SK-N-SH treated with all-trans-retinoic acid at 6 μM for 48 hours (cell line): ENCODE results near the gene PSTK.

Source experiments
- ARNTL ChIP-seq: fragments of 450-650 bp; formaldehyde crosslinking; IDR thresholded peaks from 2 replicates; pipeline ENCODE4 v1.5.0; 2020; ENCODE audit warnings: low read depth, mild to moderate bottlenecking, moderate library complexity, borderline replicate concordance
- BACH2 ChIP-seq: fragments of 250-450 bp; sonication (Bioruptor Pico); IDR thresholded peaks from 2 replicates; pipeline ENCODE4 v1.9.0; 2021; ENCODE audit warnings: mild to moderate bottlenecking, borderline replicate concordance
- CSDC2 ChIP-seq: fragments of 250-450 bp; sonication (Bioruptor Pico); IDR thresholded peaks from 2 replicates; pipeline ENCODE4 v1.5.0; 2020; ENCODE audit warnings: mild to moderate bottlenecking, moderate library complexity
- PATZ1 ChIP-seq: fragments of 250-450 bp; sonication (Bioruptor Pico); IDR thresholded peaks from 2 replicates; pipeline ENCODE4 v1.8.0; 2020; ENCODE audit warnings: mild to moderate bottlenecking, moderate library complexity, borderline replicate concordance
- RARB ChIP-seq: fragments of 250-450 bp; sonication (Bioruptor Pico); IDR thresholded peaks from 2 replicates; pipeline ENCODE4 v1.8.0; 2021; ENCODE audit warnings: mild to moderate bottlenecking, moderate library complexity
- SNAI2 ChIP-seq: fragments of 250-450 bp; sonication (Bioruptor Pico); IDR thresholded peaks from 2 replicates; pipeline ENCODE4 v1.5.0; 2020; ENCODE audit warnings: mild to moderate bottlenecking, moderate library complexity
- TSHZ2 ChIP-seq: fragments of 250-450 bp; sonication (Bioruptor Pico); IDR thresholded peaks from 2 replicates; pipeline ENCODE4 v1.5.0; 2020; ENCODE audit warnings: mild to moderate bottlenecking, moderate library complexity
- ZFP3 ChIP-seq: fragments of 250-450 bp; sonication (Bioruptor Pico); IDR thresholded peaks from 2 replicates; pipeline ENCODE4 v1.5.0; 2020; ENCODE audit warnings: mild to moderate bottlenecking, moderate library complexity
- ZFP30 ChIP-seq: fragments of 450-650 bp; formaldehyde crosslinking; IDR thresholded peaks from 2 replicates; pipeline ENCODE4 v1.5.0; 2022; ENCODE audit warnings: mild to moderate bottlenecking, moderate library complexity
- ZNF8 ChIP-seq: fragments of 450-650 bp; formaldehyde crosslinking; IDR thresholded peaks from 2 replicates; pipeline ENCODE4 v1.5.0; 2020; ENCODE audit warnings: mild to moderate bottlenecking, moderate library complexity
- TF ChIP-seq, protein P1 (sequence below): fragments of 250-450 bp; sonication (Bioruptor Pico); IDR thresholded peaks from 2 replicates; pipeline ENCODE4 v1.5.1; 2020; ENCODE audit warnings: low read depth, mild to moderate bottlenecking, moderate library complexity

DNA sequence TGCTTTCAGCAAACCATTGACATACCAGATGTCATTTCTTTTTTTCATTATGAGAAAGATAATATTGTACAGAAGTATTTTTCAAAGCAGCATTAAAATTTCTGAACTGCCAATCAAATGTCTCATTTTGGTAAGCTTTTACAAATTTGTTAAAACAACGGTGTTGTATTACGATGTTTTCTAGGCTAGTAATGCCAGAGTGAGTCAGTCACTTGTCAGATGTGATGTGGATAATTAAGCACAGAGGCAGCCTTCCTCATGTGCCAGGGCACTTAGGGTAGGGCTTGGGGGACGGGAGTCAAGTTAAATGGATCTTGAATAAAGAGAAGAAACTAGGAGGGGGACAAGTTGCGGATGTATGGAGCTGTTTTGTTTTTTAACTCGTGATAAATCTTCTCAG, 10.1 kb downstream of the PSTK start:
- TF ChIP-seq SNAI2 (no peak), BACH2 (CRISPR knock-in tag) (no peak), PATZ1 (CRISPR knock-in tag) (no peak), ZFP3 (CRISPR knock-in tag) (no peak), RARB (CRISPR knock-in tag) (no peak), ZFP30 (CRISPR knock-in tag) (no peak), ARNTL (CRISPR knock-in tag) (no peak), TSHZ2 (CRISPR knock-in tag) (no peak), CSDC2 (CRISPR knock-in tag) (no peak), ZNF8 (no peak)
- TF ChIP-seq, protein P1, sequence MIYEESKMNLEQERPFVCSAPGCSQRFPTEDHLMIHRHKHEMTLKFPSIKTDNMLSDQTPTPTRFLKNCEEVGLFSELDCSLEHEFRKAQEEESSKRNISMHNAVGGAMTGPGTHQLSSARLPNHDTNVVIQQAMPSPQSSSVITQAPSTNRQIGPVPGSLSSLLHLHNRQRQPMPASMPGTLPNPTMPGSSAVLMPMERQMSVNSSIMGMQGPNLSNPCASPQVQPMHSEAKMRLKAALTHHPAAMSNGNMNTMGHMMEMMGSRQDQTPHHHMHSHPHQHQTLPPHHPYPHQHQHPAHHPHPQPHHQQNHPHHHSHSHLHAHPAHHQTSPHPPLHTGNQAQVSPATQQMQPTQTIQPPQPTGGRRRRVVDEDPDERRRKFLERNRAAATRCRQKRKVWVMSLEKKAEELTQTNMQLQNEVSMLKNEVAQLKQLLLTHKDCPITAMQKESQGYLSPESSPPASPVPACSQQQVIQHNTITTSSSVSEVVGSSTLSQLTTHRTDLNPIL: no peak
